Mesendoderm (in vitro differentiated cells): Measurements from ENCODE around the gene BICDL2. TPM values are rescaled to one million over a fixed set of nuclear protein-coding genes. Genes with fewer than 3 reads are reported as not detected.
"Not testable (repeated sequence)": the region's sequence is repeated elsewhere in the genome, so short reads cannot be mapped to it uniquely, and the experiment has no call there.

ENCODE experiments used
- DNase-seq: peaks from one replicate; pipeline ENCODE4 v3.0.0; 2013
- H2AK5ac ChIP-seq: 2 replicates; pipeline ENCODE4 v1.6.1; 2013; ENCODE audit warnings: low read length, inconsistent platforms
- H2BK120ac ChIP-seq: 2 replicates; pipeline ENCODE4 v1.6.1; 2013; ENCODE audit warnings: low read depth, mild to moderate bottlenecking, low read length, moderate library complexity, mixed read lengths
- H2BK15ac ChIP-seq: replicated peaks from 2 replicates; pipeline ENCODE4 v1.6.1; 2013; ENCODE audit warnings: low read depth, mild to moderate bottlenecking, moderate library complexity
- H2BK5ac ChIP-seq: 2 replicates; pipeline ENCODE4 v1.6.1; 2013; ENCODE audit warnings: low read length, inconsistent platforms
- H3K18ac ChIP-seq: 2 replicates; pipeline ENCODE4 v1.6.1; 2013; ENCODE audit warnings: mild to moderate bottlenecking, low read length, mixed read lengths
- H3K23ac ChIP-seq: one replicate; pipeline ENCODE4 v1.6.1; 2013; ENCODE audit warnings: low read length
- H3K27ac ChIP-seq: 2 replicates; pipeline ENCODE4 v1.5.1; 2013; ENCODE audit warnings: low read depth, mild to moderate bottlenecking, inconsistent platforms, low read length, moderate library complexity
- H3K27me3 ChIP-seq: 2 replicates; pipeline ENCODE4 v1.6.1; 2013; ENCODE audit warnings: low read length, control low read depth, mild to moderate bottlenecking, inconsistent platforms; ENCODE audit not compliant: insufficient read depth, poor library complexity
- H3K36me3 ChIP-seq: 2 replicates; pipeline ENCODE4 v1.6.1; 2013; ENCODE audit warnings: low read length, inconsistent platforms; ENCODE audit not compliant: control insufficient read depth, insufficient read depth
- H3K4ac ChIP-seq: one replicate; pipeline ENCODE4 v1.6.1; 2013; ENCODE audit warnings: low read depth, mild to moderate bottlenecking, low read length, moderate library complexity
- H3K4me1 ChIP-seq: 2 replicates; pipeline ENCODE4 v1.6.1; 2013; ENCODE audit warnings: low read depth, low read length, inconsistent platforms; ENCODE audit not compliant: control insufficient read depth
- H3K4me2 ChIP-seq: 2 replicates; pipeline ENCODE4 v1.6.1; 2013; ENCODE audit warnings: low read length
- H3K4me3 ChIP-seq: 2 replicates; pipeline ENCODE4 v1.5.1; 2013; ENCODE audit warnings: mild to moderate bottlenecking, low read length
- H3K56ac ChIP-seq: one replicate; pipeline ENCODE4 v1.6.1; 2013; ENCODE audit warnings: low read length
- H3K79me1 ChIP-seq: 2 replicates; pipeline ENCODE4 v1.6.1; 2013; ENCODE audit warnings: low read length, inconsistent platforms
- H3K79me2 ChIP-seq: 2 replicates; pipeline ENCODE4 v1.6.1; 2013; ENCODE audit warnings: mild to moderate bottlenecking, low read length; ENCODE audit not compliant: control insufficient read depth, insufficient read depth
- H3K9ac ChIP-seq: 2 replicates; pipeline ENCODE4 v1.6.1; 2013; ENCODE audit warnings: low read length, inconsistent platforms
- H4K5ac ChIP-seq: one replicate; pipeline ENCODE4 v1.6.1; 2013; ENCODE audit warnings: low read length
- H4K8ac ChIP-seq: one replicate; pipeline ENCODE4 v1.6.1; 2013; ENCODE audit warnings: low read depth, mild to moderate bottlenecking, control low read depth, low read length, moderate library complexity
- WGBS: extraction: QIAGEN DNeasy Blood & Tissue Kit; methylation state at CpG from one replicate; pipeline ENCODE4 v1.1.7; 2013; ENCODE audit warnings: low lambda C conversion rate, missing lambda C conversion rate; ENCODE audit not compliant: insufficient coverage; ENCODE audit errors: extremely low coverage; 5-methylcytosine and 5-hydroxymethylcytosine counted together
- polyA plus RNA-seq, 2 experiments: library from polyadenylated mRNA; stranded (reverse); fragments of 200-250 nt; gene quantifications; one replicate each; pipeline ENCODE4 v1.2.3, GENCODE V29; 2013

BICDL2 gene, protein sequence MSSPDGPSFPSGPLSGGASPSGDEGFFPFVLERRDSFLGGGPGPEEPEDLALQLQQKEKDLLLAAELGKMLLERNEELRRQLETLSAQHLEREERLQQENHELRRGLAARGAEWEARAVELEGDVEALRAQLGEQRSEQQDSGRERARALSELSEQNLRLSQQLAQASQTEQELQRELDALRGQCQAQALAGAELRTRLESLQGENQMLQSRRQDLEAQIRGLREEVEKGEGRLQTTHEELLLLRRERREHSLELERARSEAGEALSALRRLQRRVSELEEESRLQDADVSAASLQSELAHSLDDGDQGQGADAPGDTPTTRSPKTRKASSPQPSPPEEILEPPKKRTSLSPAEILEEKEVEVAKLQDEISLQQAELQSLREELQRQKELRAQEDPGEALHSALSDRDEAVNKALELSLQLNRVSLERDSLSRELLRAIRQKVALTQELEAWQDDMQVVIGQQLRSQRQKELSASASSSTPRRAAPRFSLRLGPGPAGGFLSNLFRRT
- 3.4 TPM for polyA plus RNA-seq (2013, experiment 1 of 2)
- 3.6 TPM for polyA plus RNA-seq (2013, experiment 2 of 2)

DNA sequence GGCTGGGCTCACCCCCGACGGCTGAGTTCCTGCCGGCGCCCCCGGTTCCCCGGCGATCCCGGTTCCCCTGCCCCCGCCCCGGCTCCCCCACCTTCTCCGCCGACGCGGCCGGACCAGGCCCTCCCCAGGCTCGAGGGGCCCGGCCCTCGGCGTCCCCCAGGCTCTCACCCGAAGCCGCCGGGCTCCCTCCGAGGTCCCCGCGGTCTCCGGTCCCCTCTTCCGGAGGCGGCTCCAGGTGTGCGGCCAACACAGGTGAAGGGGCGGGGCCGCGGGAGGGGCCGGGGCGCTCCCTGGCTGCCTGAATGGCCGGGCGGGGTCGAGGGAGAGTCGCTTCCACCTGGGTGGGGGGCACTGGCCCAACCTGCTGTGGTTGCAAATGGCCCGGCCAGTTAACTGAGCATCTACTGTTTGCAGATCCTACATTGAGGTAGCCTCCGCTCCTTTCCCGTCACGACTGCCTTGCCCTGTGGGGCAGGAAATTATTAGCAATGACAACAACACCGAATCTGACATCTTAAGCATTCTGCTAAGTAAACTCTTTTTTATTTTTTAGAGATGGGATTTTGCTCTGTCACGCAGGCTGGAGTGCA is at the start of gene BICDL2:
TSS of gene BICDL2 (minus strand) at position 219 of the 590 bp plus-strand sequence. CDS start 1,448 bp downstream, outside the sequence.
- no peak within 1 kb of the TSS for H3K4me3 ChIP-seq
- H3K9ac ChIP-seq: peak within 1 kb of the TSS; percentile 47
- H3K18ac ChIP-seq: no peak within 1 kb of the TSS
- no peak within 1 kb of the TSS for H4K5ac ChIP-seq
- H3K27me3 ChIP-seq: no peaks in the 10 kb centered on the region
- H3K23ac ChIP-seq: no peak within 1 kb of the TSS
- no peaks in the 10 kb centered on the region for H3K4me1 ChIP-seq
- H3K27ac ChIP-seq: no peak within 1 kb of the TSS
- no peak within 1 kb of the TSS for H3K4ac ChIP-seq
- H3K79me1 ChIP-seq: no peaks in the 10 kb centered on the region
- H2BK5ac ChIP-seq: no peak within 1 kb of the TSS
- no peaks in the 10 kb centered on the region for H3K36me3 ChIP-seq
- WGBS: no CpG with 5 or more reads among the region's 44 CpGs
- no peak within 1 kb of the TSS for H4K8ac ChIP-seq
- peak within 1 kb of the TSS; percentile 36 for H3K4me2 ChIP-seq
- peak within 1 kb of the TSS; percentile 60 for H3K56ac ChIP-seq
- no peak for DNase-seq
- H2BK120ac ChIP-seq: no peak within 1 kb of the TSS
- H3K79me2 ChIP-seq: no peaks in the 10 kb centered on the region
- no peak within 1 kb of the TSS for H2BK15ac ChIP-seq
- H2AK5ac ChIP-seq: no peak within 1 kb of the TSS

DNA sequence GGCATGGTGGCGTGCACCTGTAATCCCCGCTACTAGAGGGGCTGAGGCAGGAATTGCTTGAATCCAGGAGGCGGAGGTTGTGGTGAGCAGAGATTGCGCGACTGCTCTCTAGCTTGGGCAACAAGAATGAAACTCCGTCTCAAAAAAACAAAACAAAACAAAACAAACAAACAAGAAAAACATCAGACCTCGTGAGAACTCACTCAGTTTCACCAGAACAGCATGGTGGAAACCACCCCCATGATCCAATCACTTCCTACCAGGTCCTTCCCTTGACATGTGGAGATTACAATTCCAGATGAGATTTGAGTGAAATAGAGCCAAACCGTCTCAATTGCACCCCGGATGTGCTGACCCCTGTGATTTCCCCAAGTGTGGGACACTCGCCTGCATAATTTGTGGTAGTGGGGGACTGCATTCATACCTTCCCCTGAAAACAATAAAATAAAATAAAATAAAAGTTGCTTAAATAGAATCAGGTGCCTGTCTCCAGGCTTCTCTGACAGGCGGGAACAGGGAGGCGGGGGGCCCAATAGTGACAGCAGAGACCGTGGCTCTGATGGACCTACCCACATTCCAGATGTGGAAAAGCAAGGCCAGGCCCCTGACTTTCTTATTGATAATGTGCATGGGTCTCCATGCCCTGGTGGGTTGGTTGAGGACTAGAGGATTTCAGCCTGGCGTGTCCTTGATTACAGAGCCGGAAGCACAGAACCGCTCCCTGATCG is 49.3 kb upstream of the BICDL2 start:
- H3K27me3 ChIP-seq: no peaks in the 10 kb centered on the region
- no peak overlapping the region for H4K8ac ChIP-seq
- H2BK15ac ChIP-seq: no peak overlapping the region
- no peaks in the 10 kb centered on the region for H3K79me1 ChIP-seq
- no peak overlapping the region for H3K4me3 ChIP-seq
- H3K27ac ChIP-seq: no peak overlapping the region
- H3K4me1 ChIP-seq: no peaks in the 10 kb centered on the region
- H4K5ac ChIP-seq: no peak overlapping the region
- no peak overlapping the region for H2BK120ac ChIP-seq
- H3K18ac ChIP-seq: no peak overlapping the region
- no CpG with 5 or more reads among the region's 17 CpGs for WGBS
- no peaks in the 10 kb centered on the region for H3K79me2 ChIP-seq
- no peak for DNase-seq
- H3K4me2 ChIP-seq: no peak overlapping the region
- no peak overlapping the region for H3K23ac ChIP-seq
- H3K4ac ChIP-seq: no peak overlapping the region
- no peak overlapping the region for H2AK5ac ChIP-seq
- no peak overlapping the region for H3K56ac ChIP-seq
- peaks cover 13% of the 10 kb centered on the region for H3K36me3 ChIP-seq
- H2BK5ac ChIP-seq: no peak overlapping the region
- no peak overlapping the region for H3K9ac ChIP-seq

DNA sequence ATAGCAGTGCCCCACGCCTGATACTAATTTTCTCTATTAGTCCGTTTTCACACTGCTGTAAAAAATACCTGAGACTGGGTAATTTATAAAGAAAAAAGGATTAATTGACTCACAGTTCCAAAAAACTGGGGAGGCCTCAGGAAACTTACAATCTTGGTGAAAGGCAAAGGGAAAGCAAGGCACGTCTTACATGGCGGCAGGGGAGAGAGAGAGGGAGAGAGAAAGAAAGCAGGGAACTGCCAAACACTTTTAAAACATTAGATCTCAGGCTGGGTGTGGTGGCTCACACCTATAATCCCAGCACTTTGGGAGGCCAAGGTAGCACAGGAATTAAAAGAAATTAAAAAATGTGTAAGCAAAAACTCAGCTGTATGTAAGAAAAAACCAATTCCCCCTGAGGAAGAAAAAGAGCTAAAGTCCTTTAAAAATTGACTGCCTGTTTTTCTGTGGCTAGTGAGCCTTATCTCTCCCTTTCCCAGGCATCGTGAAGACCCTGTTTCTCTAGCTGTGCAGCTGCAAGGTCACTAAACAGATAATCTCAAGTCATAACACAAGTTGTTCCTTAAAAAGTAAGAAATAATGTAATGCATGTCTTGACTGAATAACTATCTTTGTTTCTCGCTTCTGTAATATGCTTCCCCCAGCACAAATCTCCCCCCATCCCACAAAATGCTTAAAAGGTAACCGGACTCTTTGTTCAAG is 48.4 kb upstream of the BICDL2 start:
- Histone ChIP-seq H3K23ac (no peak overlapping the region), H3K18ac (no peak overlapping the region), H3K4me2 (no peak overlapping the region), H3K9ac (no peak overlapping the region), H3K56ac (no peak overlapping the region), H3K27ac (no peak overlapping the region), H3K36me3 (peaks cover 12% of the 10 kb centered on the region), H3K79me1 (no peaks in the 10 kb centered on the region), H3K27me3 (no peaks in the 10 kb centered on the region), H4K8ac (no peak overlapping the region), H3K4me1 (no peaks in the 10 kb centered on the region), H3K4me3 (no peak overlapping the region), H2BK5ac (no peak overlapping the region), H3K4ac (no peak overlapping the region), H3K79me2 (no peaks in the 10 kb centered on the region), H2BK15ac (no peak overlapping the region), H4K5ac (no peak overlapping the region), H2AK5ac (no peak overlapping the region), H2BK120ac (no peak overlapping the region)
- no peak for DNase-seq
- WGBS: no CpG with 5 or more reads among the region's 7 CpGs

DNA sequence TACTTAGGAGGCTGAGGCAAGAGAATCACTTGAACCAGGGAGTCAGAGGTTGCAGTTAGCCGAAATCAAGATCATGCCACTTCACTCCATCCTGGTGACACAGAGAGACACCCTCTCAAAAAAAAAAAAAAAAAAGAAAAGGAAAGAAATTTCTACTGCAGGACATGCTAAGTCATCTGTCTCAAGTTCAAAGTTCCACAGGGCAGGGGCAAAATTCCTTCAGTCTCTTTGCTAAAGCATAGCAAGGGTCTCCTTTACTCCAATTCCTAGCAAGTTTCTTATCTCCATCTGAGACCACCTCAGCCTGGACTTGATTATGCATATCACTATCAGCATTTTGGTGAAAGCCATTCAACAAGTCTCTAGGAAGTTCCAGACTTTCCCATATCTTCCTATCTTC is 47.7 kb upstream of the BICDL2 start:
- Histone ChIP-seq H3K23ac (no peak overlapping the region), H3K27me3 (no peaks in the 10 kb centered on the region), H3K56ac (no peak overlapping the region), H2BK120ac (no peak overlapping the region), H3K36me3 (peaks cover 7% of the 10 kb centered on the region), H3K79me2 (no peaks in the 10 kb centered on the region), H4K8ac (no peak overlapping the region), H3K79me1 (no peaks in the 10 kb centered on the region), H3K4me3 (no peak overlapping the region), H3K4ac (no peak overlapping the region), H3K4me2 (no peak overlapping the region), H3K18ac (no peak overlapping the region), H3K27ac (no peak overlapping the region), H3K4me1 (no peaks in the 10 kb centered on the region), H2AK5ac (no peak overlapping the region), H2BK15ac (no peak overlapping the region), H4K5ac (no peak overlapping the region), H2BK5ac (no peak overlapping the region), H3K9ac (no peak overlapping the region)
- no CpG with 5 or more reads among the region's 1 CpG for WGBS
- no peak for DNase-seq

DNA sequence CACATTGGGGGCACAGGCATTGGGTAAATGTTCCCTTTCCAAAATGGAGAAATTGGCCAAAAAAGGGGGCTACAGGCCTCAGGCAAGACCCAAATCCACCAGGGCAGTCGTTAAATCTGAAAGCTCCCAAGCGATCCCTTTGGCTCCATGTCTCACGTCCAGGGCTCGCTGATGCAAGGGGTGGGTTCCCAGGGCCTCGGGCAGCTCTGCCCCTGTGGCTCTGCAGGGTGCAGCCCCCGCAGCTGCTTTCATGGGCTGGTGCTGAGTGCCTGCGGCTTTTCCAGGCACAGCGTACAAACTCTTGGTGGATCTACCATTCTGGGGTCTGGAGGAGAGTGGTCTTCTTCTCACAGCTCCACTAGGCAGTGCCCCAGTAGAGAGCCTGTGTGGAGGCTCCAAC is 46.7 kb upstream of the BICDL2 start:
- not testable (repeated sequence) for H3K9ac ChIP-seq, H4K5ac ChIP-seq, DNase-seq, H3K27ac ChIP-seq, H3K36me3 ChIP-seq, H3K27me3 ChIP-seq, H3K18ac ChIP-seq, H3K4me3 ChIP-seq, H3K23ac ChIP-seq, H3K56ac ChIP-seq, H2BK5ac ChIP-seq, H3K4me1 ChIP-seq, H3K4ac ChIP-seq, H2BK120ac ChIP-seq, H3K79me2 ChIP-seq, H2AK5ac ChIP-seq, H4K8ac ChIP-seq, H2BK15ac ChIP-seq, H3K4me2 ChIP-seq, H3K79me1 ChIP-seq
- WGBS: no CpG with 5 or more reads among the region's 8 CpGs
